HCT116 (cell line): ENCODE results near the gene MAS1. TPM values are rescaled to one million over a fixed set of nuclear protein-coding genes. Genes with fewer than 3 reads are reported as not detected.

Experiments
- ATAC-seq: fragments of 200-7000 bp; cut with Tn5 transposase; 2 replicates; pipeline ENCODE4 v1.9.1; 2020; ENCODE audit warnings: mild to moderate bottlenecking, moderate library complexity
- BruUV-seq: library from RNA; stranded (reverse); fragments of 400-500 nt; replicated peaks from 2 replicates; lab custom pipeline; 2021; lab: Mats Ljungman, UMichigan
- CTCF ChIA-PET: fragments of 300-600 bp; sonication (Branson Sonifier 250); formaldehyde crosslinking; loops from one replicate; lab custom pipeline; 2021; ENCODE audit warnings: antibody characterized with exemption; lab: Charles Lee
- POLR2A ChIA-PET: fragments of 300-600, 350-600 bp; sonication (Branson Sonifier 250); formaldehyde crosslinking; loops from one replicate; lab custom pipeline; 2021; ENCODE audit warnings: antibody characterized with exemption; lab: Charles Lee
- RAD21 ChIA-PET, 2 experiments: fragments of 300-600 bp; sonication (Branson Sonifier 250); formaldehyde crosslinking; loops; one replicate each; lab custom pipeline; 2023; ENCODE audit warnings: low total read pairs in 2 of 2; ENCODE audit not compliant: uncharacterized antibody in 2 of 2, unreplicated experiment in 2 of 2, low non-redundant PET in 1 of 2; lab: Charles Lee
- DNase-seq: peaks from one replicate; pipeline ENCODE4 v3.0.0-alpha.2; 2010; ENCODE audit warnings: low read depth, low spot score
- H2AFZ ChIP-seq: fragments of 200-600 bp; shearing (Covaris generic), sonication (generic); 2 replicates; pipeline ENCODE4 v1.6.1; 2017; ENCODE audit warnings: low read depth, mixed run types, mixed read lengths, antibody characterized with exemption, low read length; ENCODE audit not compliant: poor library complexity, severe bottlenecking
- H3K27ac ChIP-seq: 2 replicates; pipeline ENCODE4 v1.5.1; 2012; ENCODE audit warnings: low read depth, low read length
- H3K27me3 ChIP-seq: fragments of 200-600 bp; sonication (generic); 2 replicates; pipeline ENCODE4 v1.6.1; 2016; ENCODE audit warnings: mixed run types, low read length, mixed read lengths; ENCODE audit not compliant: insufficient read depth
- H3K36me3 ChIP-seq, 2 experiments: fragments of 200-500 bp in 1 of 2; fragments of 200-600 bp in 1 of 2; sonication (Bioruptor generic) in 1 of 2; sonication (generic) in 1 of 2; 2 replicates each; pipeline versions ENCODE4 v1.5.1 to v1.6.1; 2014 to 2016; ENCODE audit warnings: low read length in 2 of 2, inconsistent platforms in 1 of 2, mixed read lengths in 1 of 2, mixed run types in 1 of 2; ENCODE audit not compliant: insufficient read depth in 2 of 2, control insufficient read depth in 1 of 2
- H3K4me1 ChIP-seq, 2 experiments: fragments of 200-600 bp in 1 of 2; sonication (generic) in 1 of 2; 2 replicates each; pipeline versions ENCODE4 v1.5.1 to v1.6.1; 2012 to 2017; ENCODE audit warnings: low read length in 2 of 2, inconsistent platforms in 1 of 2, mild to moderate bottlenecking in 1 of 2, mixed read lengths in 1 of 2, mixed run types in 1 of 2, moderate library complexity in 1 of 2; ENCODE audit not compliant: insufficient read depth in 2 of 2, control insufficient read depth in 1 of 2
- H3K4me2 ChIP-seq: fragments of 200-600 bp; sonication (generic); 2 replicates; pipeline ENCODE4 v1.6.1; 2017; ENCODE audit warnings: mixed run types, low read length, mixed read lengths
- H3K4me3 ChIP-seq, 2 experiments: fragments of 200-600 bp in 1 of 2; sonication (generic) in 1 of 2; replicated peaks in 1 of 2; 2 replicates each; pipeline ENCODE4 v1.5.1; 2011 to 2016; ENCODE audit warnings: low read length in 2 of 2, control low read depth in 1 of 2, low read depth in 1 of 2, mild to moderate bottlenecking in 1 of 2, mixed read lengths in 1 of 2, mixed run types in 1 of 2
- H3K79me2 ChIP-seq: fragments of 200-600 bp; sonication (generic); 2 replicates; pipeline ENCODE4 v1.6.1; 2017; ENCODE audit warnings: mild to moderate bottlenecking, mixed run types, low read length, moderate library complexity, mixed read lengths; ENCODE audit not compliant: insufficient read depth
- H3K9ac ChIP-seq: fragments of 200-600 bp; sonication (generic); 2 replicates; pipeline ENCODE4 v1.6.1; 2016; ENCODE audit warnings: low read length, mixed read lengths
- H3K9me2 ChIP-seq: fragments of 200-600 bp; sonication (generic), shearing (Covaris generic); 2 replicates; pipeline ENCODE4 v1.6.1; 2017; ENCODE audit warnings: mixed run types, mild to moderate bottlenecking, moderate library complexity; ENCODE audit not compliant: insufficient read depth
- H3K9me3 ChIP-seq, 2 experiments: fragments of 200-500 bp in 1 of 2; fragments of 200-600 bp in 1 of 2; sonication (Bioruptor generic) in 1 of 2; sonication (generic) in 1 of 2; 2 replicates each; pipeline ENCODE4 v1.6.1; 2014 to 2017; ENCODE audit warnings: low read length in 2 of 2, mixed read lengths in 2 of 2, inconsistent platforms in 1 of 2, low read depth in 1 of 2, mild to moderate bottlenecking in 1 of 2, mixed run types in 1 of 2, moderate library complexity in 1 of 2; ENCODE audit not compliant: control insufficient read depth in 1 of 2, insufficient read depth in 1 of 2
- H4K20me1 ChIP-seq: fragments of 200-600 bp; sonication (generic), shearing (Covaris generic); 2 replicates; pipeline ENCODE4 v1.6.1; 2017; ENCODE audit warnings: mixed run types, mild to moderate bottlenecking, moderate library complexity; ENCODE audit not compliant: insufficient read depth
- CEBPB ChIP-seq: IDR thresholded peaks from 2 replicates; pipeline ENCODE4 v1.6.1; 2012; ENCODE audit warnings: low read depth
- ELF1 ChIP-seq: IDR thresholded peaks from 2 replicates; pipeline ENCODE4 v1.6.1; 2012; ENCODE audit warnings: low read depth, borderline replicate concordance
- EZH2phosphoT487 ChIP-seq: fragments of 200-600 bp; IDR thresholded peaks from 2 replicates; pipeline ENCODE4 v1.6.1; 2018; ENCODE audit warnings: antibody characterized with exemption, borderline replicate concordance
- POLR2AphosphoS5 ChIP-seq: IDR thresholded peaks from 2 replicates; pipeline ENCODE4 v1.6.1; 2011; ENCODE audit warnings: mild to moderate bottlenecking, low read depth, low read length, moderate library complexity
- RAD21 ChIP-seq: IDR thresholded peaks from 2 replicates; pipeline ENCODE4 v1.6.1; 2012; ENCODE audit warnings: low read depth, mild to moderate bottlenecking
- SP1 ChIP-seq: IDR thresholded peaks from 2 replicates; pipeline ENCODE4 v1.6.1; 2012; ENCODE audit warnings: low read depth
- ZFX ChIP-seq: fragments of 450-650 bp; IDR thresholded peaks from 2 replicates; pipeline ENCODE4 v1.6.1; 2017
- intact Hi-C: fragments of 100-400 bp; cut with micrococcal nuclease; formaldehyde crosslinking; loops from 2 replicates; pipeline ENCODE4 v1.10.0; 2022
- total RNA-seq: library from RNA; stranded (reverse); gene quantifications from one replicate; pipeline ENCODE4 v1.2.1, GENCODE V29; 2021; ENCODE audit not compliant: unreplicated experiment
- TF ChIP-seq, protein P1 (sequence below): IDR thresholded peaks from 2 replicates; pipeline ENCODE4 v1.6.1; 2012; ENCODE audit warnings: low read depth

The MAS1 gene
- total RNA-seq, 1 experiment from 2014 or later = not detected

- Histone ChIP-seq H3K79me2 (no peaks in the 10 kb centered on the region), H3K27ac (no peak overlapping the region), H2AFZ (no peak overlapping the region), H3K36me3 (no peaks in the 10 kb centered on the region), H3K9me2 (no peaks in the 10 kb centered on the region), H4K20me1 (no peaks in the 10 kb centered on the region), H3K4me1 (no peaks in the 10 kb centered on the region), H3K4me3 (no peak overlapping the region), H3K9ac (no peak overlapping the region), H3K27me3 (peaks cover 4% of the 10 kb centered on the region; the same call in 1 of the 2 replicates), H3K9me3 (no peaks in the 10 kb centered on the region), H3K4me2 (no peak overlapping the region)
- POLR2A ChIA-PET = no interaction called here
- intact Hi-C loops = loop anchor here (10.0 kb wide), 1 partner anchor 683 kb away; no protein-coding TSS in a partner anchor
- BruUV-seq = no TSS peak
- ATAC-seq (no peak), DNase-seq (no peak)
- RAD21 ChIA-PET = no interaction called here
- CTCF ChIA-PET = no interaction called here
- no peak for TF ChIP-seq RAD21
- no peak for TF ChIP-seq SP1
- no peak for TF ChIP-seq POLR2AphosphoS5
- no peak for TF ChIP-seq ZFX
- TF ChIP-seq, protein P1, sequence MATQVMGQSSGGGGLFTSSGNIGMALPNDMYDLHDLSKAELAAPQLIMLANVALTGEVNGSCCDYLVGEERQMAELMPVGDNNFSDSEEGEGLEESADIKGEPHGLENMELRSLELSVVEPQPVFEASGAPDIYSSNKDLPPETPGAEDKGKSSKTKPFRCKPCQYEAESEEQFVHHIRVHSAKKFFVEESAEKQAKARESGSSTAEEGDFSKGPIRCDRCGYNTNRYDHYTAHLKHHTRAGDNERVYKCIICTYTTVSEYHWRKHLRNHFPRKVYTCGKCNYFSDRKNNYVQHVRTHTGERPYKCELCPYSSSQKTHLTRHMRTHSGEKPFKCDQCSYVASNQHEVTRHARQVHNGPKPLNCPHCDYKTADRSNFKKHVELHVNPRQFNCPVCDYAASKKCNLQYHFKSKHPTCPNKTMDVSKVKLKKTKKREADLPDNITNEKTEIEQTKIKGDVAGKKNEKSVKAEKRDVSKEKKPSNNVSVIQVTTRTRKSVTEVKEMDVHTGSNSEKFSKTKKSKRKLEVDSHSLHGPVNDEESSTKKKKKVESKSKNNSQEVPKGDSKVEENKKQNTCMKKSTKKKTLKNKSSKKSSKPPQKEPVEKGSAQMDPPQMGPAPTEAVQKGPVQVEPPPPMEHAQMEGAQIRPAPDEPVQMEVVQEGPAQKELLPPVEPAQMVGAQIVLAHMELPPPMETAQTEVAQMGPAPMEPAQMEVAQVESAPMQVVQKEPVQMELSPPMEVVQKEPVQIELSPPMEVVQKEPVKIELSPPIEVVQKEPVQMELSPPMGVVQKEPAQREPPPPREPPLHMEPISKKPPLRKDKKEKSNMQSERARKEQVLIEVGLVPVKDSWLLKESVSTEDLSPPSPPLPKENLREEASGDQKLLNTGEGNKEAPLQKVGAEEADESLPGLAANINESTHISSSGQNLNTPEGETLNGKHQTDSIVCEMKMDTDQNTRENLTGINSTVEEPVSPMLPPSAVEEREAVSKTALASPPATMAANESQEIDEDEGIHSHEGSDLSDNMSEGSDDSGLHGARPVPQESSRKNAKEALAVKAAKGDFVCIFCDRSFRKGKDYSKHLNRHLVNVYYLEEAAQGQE = no peak
- no peak for TF ChIP-seq CEBPB
- TF ChIP-seq EZH2phosphoT487 = no peak
- TF ChIP-seq ELF1 = no peak
These were observed 32.5 kb upstream of the MAS1 start for GRCh38 chr6:159858259-159858658.
